HL-60 (cell line): Measurements from ENCODE around the gene LAMC2.

Experiments used
- DNase-seq, 2 experiments: peaks; one replicate each; pipeline ENCODE4 v3.0.0-alpha.2; 2010 to 2020; ENCODE audit warnings: low read depth in 1 of 2, low spot score in 1 of 2
- H3K27ac ChIP-seq: fragments of 250-450 bp; sonication (Bioruptor Pico); replicated peaks from 2 replicates; pipeline ENCODE4 v1.5.1; 2020; ENCODE audit warnings: mild to moderate bottlenecking, moderate library complexity
- H3K27me3 ChIP-seq: fragments of 250-450 bp; sonication (Bioruptor Pico); 2 replicates; pipeline ENCODE4 v1.5.1; 2021; ENCODE audit warnings: mild to moderate bottlenecking, moderate library complexity; ENCODE audit not compliant: insufficient read depth, poor library complexity, severe bottlenecking
- H3K4me3 ChIP-seq: replicated peaks from 2 replicates; pipeline ENCODE4 v1.5.1; 2011; ENCODE audit warnings: mild to moderate bottlenecking, control low read depth, low read length; ENCODE audit not compliant: insufficient read depth
- CTCF ChIP-seq: IDR thresholded peaks from one replicate; pipeline ENCODE4 v1.5.1; 2011; ENCODE audit warnings: low read length, control low read depth, inconsistent platforms; ENCODE audit not compliant: insufficient read depth
- GABPA ChIP-seq: IDR thresholded peaks from 2 replicates; pipeline ENCODE4 v1.6.1; 2012; ENCODE audit warnings: low read depth
- POLR2AphosphoS5 ChIP-seq: IDR thresholded peaks from 2 replicates; pipeline ENCODE4 v1.6.1; 2012; ENCODE audit warnings: low read depth
- REST ChIP-seq: IDR thresholded peaks from 2 replicates; pipeline ENCODE4 v1.6.1; 2012; ENCODE audit warnings: low read depth; ENCODE audit not compliant: insufficient replicate concordance
- SPI1 ChIP-seq: IDR thresholded peaks from 2 replicates; pipeline ENCODE4 v1.6.1; 2012; ENCODE audit warnings: low read depth, mild to moderate bottlenecking, borderline replicate concordance

LAMC2 gene

DNA sequence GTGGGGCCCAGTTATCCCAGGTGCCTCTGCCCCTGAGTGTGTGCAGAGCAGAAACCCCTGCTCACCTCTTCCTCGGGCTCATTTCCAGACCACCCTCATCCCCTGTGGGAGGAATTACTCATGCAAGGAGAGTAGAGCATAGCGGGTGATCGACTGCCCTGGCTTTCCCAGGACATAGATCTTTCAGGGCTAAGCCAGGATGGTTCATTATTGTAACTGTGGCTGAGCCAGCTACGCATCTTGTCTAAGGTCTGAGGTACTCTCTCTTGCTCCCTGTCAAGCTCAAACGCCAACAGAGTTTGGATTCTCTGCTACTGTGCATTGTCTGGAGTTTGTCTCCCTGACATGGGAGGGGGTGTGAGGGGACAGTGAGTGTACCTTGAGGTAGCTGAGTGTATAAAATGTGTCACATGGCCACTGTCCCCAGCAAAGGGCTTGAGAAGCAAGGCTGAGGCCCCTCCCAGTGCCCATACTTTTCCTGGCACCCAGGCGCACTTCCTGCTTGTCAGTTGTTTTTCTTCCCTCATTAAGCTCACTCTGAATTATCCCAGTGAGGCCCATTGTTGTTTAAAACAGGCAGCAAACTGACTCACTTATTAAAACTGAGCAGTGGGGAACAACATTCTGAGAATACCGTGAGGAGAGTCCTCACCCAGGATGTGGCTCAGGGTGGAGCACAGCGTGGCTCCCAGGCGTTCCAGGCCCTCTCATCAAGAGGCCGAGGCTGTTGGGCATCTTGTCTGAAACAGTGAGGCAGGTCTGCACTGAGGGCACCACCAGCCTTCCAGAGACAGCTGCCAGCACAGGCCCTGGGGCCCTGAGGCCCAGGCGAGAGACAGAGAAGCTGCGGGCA lies 92.9 kb downstream of the LAMC2 start:
- H3K4me3 ChIP-seq, result no peak overlapping the region
- H3K27me3 ChIP-seq, result no peaks in the 10 kb centered on the region
- TF ChIP-seq SPI1 (no peak), POLR2AphosphoS5 (no peak), CTCF (no peak), GABPA (no peak), REST (peak; percentile 12)
- H3K27ac ChIP-seq, result peak overlapping the region; percentile 93
- peak; percentile 16 to 49 for DNase-seq

DNA sequence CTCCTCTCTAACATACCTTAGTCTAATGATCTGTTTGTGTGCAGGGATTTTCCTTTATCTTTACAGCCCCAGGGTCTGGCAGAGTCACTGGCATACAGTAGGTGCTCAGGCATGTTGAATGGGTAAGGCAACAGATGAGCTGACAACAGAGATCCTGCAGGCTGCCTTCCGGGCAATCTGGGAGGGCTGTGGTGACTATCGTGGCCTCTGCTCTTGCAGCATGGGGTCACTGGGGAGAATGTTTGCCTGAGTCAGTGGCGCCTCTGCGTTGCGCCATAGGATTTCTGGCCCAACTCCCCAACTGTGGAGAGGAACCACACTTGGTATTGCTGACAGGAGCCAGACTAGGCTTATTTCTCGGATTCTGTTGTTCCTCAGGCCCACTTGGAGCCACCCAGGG lies 93.8 kb downstream of the LAMC2 start:
- no peak overlapping the region for H3K4me3 ChIP-seq
- H3K27me3 ChIP-seq, result no peaks in the 10 kb centered on the region
- TF ChIP-seq SPI1 (peak; percentile 30; the same call in 1 of the 2 replicates), GABPA (no peak), POLR2AphosphoS5 (peak; percentile 77)
- DNase-seq, result peak; percentile 92 to 96
- H3K27ac ChIP-seq, result peak overlapping the region; percentile 93

DNA sequence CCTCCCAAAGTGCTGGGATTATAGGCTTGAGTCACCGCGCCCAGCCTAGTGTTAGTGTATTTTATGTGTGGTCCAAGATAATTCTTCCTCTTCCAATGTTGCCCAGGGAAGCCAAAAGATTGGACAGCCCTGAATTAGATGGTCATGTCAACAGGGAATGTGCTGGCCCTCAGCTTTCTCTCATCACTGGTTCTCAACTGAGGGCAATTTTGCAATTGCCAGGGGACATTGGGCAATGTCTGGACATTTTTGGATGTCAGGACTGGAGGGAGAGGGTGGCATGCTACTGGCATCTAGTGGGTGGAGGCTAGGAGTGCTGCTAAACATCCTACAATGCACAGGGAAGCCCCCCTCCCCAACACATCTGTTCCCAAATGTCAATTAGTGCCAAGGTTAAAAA lies 95.0 kb downstream of the LAMC2 start:
- H3K27me3 ChIP-seq, result no peaks in the 10 kb centered on the region
- H3K4me3 ChIP-seq, result no peak overlapping the region
- DNase-seq, result peak; percentile 60
- TF ChIP-seq GABPA (no peak), CTCF (no peak), REST (no peak), SPI1 (no peak), POLR2AphosphoS5 (no peak)
- peak overlapping the region; percentile 93 for H3K27ac ChIP-seq

DNA sequence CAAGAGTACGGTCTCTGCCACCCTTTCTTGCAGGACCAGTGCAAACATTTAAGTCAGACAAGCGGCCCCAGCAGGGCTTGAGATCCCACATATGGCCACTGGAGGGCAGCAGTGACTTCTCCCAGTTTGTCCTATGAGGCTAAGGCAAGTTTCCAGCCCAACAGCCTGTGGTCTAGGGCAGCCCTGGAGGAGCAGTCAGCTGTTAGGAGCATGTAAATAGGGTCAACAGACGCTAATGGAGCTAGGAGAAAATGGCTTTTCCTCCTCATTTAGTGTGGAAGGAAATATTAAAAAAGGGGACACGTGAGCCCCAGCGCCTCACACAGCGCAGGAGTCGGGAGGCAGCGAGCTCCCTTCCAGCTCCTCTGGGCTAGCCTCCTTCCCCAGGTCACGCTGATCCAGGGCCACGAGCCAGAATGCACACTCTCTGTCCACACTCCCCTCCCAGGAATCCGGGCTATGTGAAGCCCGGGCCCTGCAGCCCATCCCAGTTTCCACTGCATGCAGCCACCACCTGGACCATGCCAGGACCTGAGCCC lies 95.6 kb downstream of the LAMC2 start:
- DNase-seq, result peak; percentile 56 to 90
- no peaks in the 10 kb centered on the region for H3K27me3 ChIP-seq
- no peak overlapping the region for H3K4me3 ChIP-seq
- H3K27ac ChIP-seq, result peak overlapping the region; percentile 93; the same call in 1 of the 2 replicates
- TF ChIP-seq CTCF, result peak; percentile 72
- TF ChIP-seq REST, result no peak
